K562 (cell line): ENCODE results near the gene NEB.

Source experiments
- BRD4 ChIP-seq: fragments of 200-600 bp; sonication (generic); IDR thresholded peaks from 2 replicates; pipeline ENCODE4 v1.6.1; 2017; ENCODE audit warnings: inconsistent platforms
- EGR1 ChIP-seq: fragments of 450-650 bp; conservative IDR thresholded peaks from 2 replicates; pipeline ENCODE4 v1.6.1; 2017; ENCODE audit warnings: mild to moderate bottlenecking
- GABPB1 ChIP-seq: sonication (generic); formaldehyde crosslinking; IDR thresholded peaks from 2 replicates; pipeline ENCODE4 v1.8.0; 2022; ENCODE audit warnings: mild to moderate bottlenecking, missing genetic modification reagents
- GTF2A2 ChIP-seq: IDR thresholded peaks from 2 replicates; pipeline ENCODE4 v1.6.1; 2016; ENCODE audit warnings: mild to moderate bottlenecking, missing genetic modification characterization, missing compliant biosample characterization
- RCOR1 ChIP-seq, 2 experiments: IDR thresholded peaks; 2 replicates each; pipeline ENCODE4 v1.6.1; 2012; ENCODE audit warnings: low read depth in 2 of 2, low read length in 2 of 2, borderline replicate concordance in 1 of 2, improper control_type of control experiment in 1 of 2
- ZNF121 ChIP-seq: sonication (generic); formaldehyde crosslinking; conservative IDR thresholded peaks from 2 replicates; pipeline ENCODE4 v1.8.0; 2022; ENCODE audit warnings: missing genetic modification reagents
- ZNF274 ChIP-seq: IDR thresholded peaks from 2 replicates; pipeline ENCODE4 v1.6.1; 2011; ENCODE audit warnings: low read depth, mild to moderate bottlenecking, low read length, moderate library complexity, borderline replicate concordance
- TF ChIP-seq, protein P1 (sequence below), 3 experiments: IDR thresholded peaks in 2 of 3; conservative IDR thresholded peaks in 1 of 3; 2 replicates each; pipeline ENCODE4 v1.5.1; 2011 to 2012; ENCODE audit warnings: low read length in 3 of 3, mild to moderate bottlenecking in 3 of 3, control low read depth in 2 of 3, improper control_type of control experiment in 1 of 3, inconsistent platforms in 1 of 3, low read depth in 1 of 3, mixed read lengths in 1 of 3, moderate library complexity in 1 of 3; ENCODE audit not compliant: insufficient read depth in 2 of 3

DNA sequence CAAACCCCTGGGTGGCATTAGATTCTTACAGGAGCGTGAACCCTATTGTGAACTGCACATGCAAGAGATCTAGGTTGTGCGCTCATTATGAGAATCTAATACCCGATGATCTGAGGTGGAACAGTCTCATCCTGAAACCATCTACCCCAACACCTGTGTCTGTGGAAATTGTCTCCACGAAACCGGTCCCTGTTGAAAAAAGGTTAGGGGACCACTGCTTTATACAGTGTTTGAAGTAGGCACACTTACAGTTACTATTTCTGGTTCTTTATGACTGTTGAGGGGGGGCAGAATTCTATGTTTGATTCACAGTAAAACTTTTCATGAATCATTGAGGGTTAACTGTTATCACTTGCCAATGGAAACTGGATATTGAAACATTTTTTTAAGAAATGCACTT lies 252.5 kb downstream of the NEB start:
- TF ChIP-seq, protein P1, sequence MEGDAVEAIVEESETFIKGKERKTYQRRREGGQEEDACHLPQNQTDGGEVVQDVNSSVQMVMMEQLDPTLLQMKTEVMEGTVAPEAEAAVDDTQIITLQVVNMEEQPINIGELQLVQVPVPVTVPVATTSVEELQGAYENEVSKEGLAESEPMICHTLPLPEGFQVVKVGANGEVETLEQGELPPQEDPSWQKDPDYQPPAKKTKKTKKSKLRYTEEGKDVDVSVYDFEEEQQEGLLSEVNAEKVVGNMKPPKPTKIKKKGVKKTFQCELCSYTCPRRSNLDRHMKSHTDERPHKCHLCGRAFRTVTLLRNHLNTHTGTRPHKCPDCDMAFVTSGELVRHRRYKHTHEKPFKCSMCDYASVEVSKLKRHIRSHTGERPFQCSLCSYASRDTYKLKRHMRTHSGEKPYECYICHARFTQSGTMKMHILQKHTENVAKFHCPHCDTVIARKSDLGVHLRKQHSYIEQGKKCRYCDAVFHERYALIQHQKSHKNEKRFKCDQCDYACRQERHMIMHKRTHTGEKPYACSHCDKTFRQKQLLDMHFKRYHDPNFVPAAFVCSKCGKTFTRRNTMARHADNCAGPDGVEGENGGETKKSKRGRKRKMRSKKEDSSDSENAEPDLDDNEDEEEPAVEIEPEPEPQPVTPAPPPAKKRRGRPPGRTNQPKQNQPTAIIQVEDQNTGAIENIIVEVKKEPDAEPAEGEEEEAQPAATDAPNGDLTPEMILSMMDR (IDR thresholded peaks at IDR 0.05 in 2 of 3, conservative IDR thresholded peaks at IDR 0.05 in 1 of 3; ENCODE audit: insufficient read depth in 2 of 3, low read depth in 1 of 3, low read length in 3 of 3): no peak
- TF ChIP-seq RCOR1 (IDR thresholded peaks at IDR 0.05; ENCODE audit: borderline replicate concordance in 1 of 2, low read depth in 2 of 2, low read length in 2 of 2) (no peak), ZNF121 (no peak), GABPB1 (CRISPR knock-in tag) (no peak), GTF2A2 (tag) (no peak), BRD4 (no peak), EGR1 (no peak), ZNF274 (no peak)
